ENCODE measurements around the gene DVL2.

DVL2 gene

DNA sequence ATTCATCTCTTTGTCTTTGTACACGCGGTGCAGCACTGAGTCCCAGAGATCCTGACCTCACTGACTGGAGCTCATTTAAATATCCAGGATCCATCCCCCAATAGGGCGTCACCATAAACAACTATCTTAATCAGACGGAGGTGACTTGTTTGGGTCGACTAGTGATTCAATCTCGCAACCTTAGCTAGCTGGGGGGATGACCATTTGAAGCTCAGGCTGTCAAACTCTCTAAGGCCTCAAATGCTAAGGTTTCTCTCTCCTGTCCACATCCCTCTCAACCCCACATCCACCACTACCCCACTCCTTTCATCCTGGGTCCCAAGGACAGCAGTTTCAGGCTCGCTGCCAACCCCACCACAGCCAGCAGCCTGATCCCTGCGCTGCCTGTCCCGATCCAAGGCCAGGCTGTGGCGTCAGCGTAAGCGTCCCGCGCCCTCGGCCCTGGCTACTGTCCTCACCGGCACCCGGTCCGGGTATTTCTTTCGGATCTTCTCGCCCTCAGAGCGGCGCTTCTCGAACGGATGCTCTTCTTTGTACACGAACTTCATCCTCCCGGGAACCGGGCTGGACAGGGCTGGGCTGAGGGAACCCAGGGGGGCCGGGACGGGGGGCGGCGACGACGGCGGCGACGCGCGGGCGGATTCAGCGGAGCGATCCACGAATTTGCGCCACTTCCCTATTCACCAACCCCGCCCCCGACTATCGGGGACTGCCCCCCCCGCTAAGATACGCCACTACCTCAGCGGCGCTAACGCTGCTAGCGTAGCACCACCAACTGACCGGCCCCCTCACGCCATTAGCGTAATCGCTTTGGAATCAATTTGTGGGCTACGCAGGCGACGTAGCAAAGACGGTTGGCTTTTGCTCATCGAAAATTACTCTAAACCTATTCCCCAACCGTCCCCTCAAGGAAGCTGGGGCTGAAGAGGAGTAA lies 7.7 kb upstream of the DVL2 start, which contains the start of gene GABARAP:
Gene GABARAP (minus strand): TSS at position 667 of the 934 bp plus-strand sequence. CDS start 119 bp downstream, at position 548.
- POLR2A ChIA-PET, result interaction anchor here (0.6 to 1.3 kb wide), 6 partner anchors 8 to 912 kb away, joined by 3 to 12 read pairs (median 4); partner anchors contain the start of genes ACADVL, CTDNEP1, DLG4 and DVL2
- DNase-seq, result peak; percentile 93 to 95 (median 95)
- no peaks in the 10 kb centered on the region for H3K27me3 ChIP-seq (replicated peaks in 2 of 5; ENCODE audit: control insufficient read depth in 4 of 5, insufficient read depth in 5 of 5, low read length in 4 of 5)
- peaks cover 10 to 47% (median 23%) of the 10 kb centered on the region in 4 experiments for H3K36me3 ChIP-seq (ENCODE audit: control insufficient read depth in 4 of 4, insufficient read depth in 4 of 4, low read length in 3 of 4)
- CTCF ChIA-PET, result interaction anchor here (0.6 to 4.8 kb wide), 10 partner anchors 7 to 72 kb away, joined by 3 to 34 read pairs (median 4); partner anchors contain the start of genes ACADVL, CTDNEP1, DLG4 and DVL2
- peak within 1 kb of the TSS; percentile 91 to 100 (median 96) for H3K4me3 ChIP-seq (ENCODE audit: control insufficient read depth in 1 of 7, extremely low read depth in 1 of 7, insufficient read depth in 4 of 7, low read depth in 2 of 7, low read length in 6 of 7)
- H3K9me3 ChIP-seq (ENCODE audit: control extremely low read depth in 1 of 5, control insufficient read depth in 4 of 5, insufficient read depth in 2 of 5, low read depth in 1 of 5, low read length in 4 of 5), result no peaks in the 10 kb centered on the region
- peaks cover 20 to 39% (median 34%) of the 10 kb centered on the region in 4 experiments for H3K4me1 ChIP-seq (ENCODE audit: control extremely low read depth in 1 of 4, control insufficient read depth in 4 of 4, insufficient read depth in 4 of 4, low read length in 3 of 4)
- H3K27ac ChIP-seq (ENCODE audit: insufficient read depth in 1 of 2, low read depth in 1 of 2, low read length in 2 of 2, poor library complexity in 1 of 2, severe bottlenecking in 2 of 2), result peak within 1 kb of the TSS; percentile 98
- 0% methylated on average over 33 of the region's 62 CpGs for WGBS (ENCODE audit: insufficient coverage)

DNA sequence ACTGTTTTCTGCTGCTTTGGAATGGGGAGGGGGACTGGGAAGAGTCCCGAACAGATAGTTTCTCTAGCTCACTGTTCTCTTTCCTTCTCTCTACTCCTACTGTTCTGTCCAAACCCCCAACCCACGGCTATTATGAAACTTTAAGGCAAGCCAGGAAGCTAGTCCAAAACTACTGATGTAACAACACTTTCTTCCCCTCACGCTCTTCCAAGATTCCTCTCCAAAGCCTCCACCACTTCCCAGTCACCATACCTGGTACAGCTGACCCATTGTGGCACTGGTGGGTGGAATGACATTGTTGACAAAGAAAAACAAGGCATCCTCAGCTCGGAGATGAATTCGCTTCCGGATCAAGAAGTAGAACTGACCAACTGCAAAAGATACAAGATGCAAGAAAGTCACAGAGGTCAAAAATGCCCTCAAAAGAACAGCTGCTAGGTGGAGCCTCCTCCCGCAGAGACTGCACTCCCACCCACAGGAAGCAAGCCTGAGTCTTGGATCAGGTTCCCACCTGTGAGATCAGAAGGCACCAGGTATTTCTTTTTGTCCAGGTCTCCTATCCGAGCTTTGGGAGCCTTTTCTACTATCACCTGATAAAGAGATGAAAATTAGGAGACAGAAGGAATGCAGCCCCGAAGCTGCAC lies 6.9 kb upstream of the DVL2 start:
- peak overlapping the region; percentile 98 for H3K27ac ChIP-seq (ENCODE audit: insufficient read depth in 1 of 2, low read depth in 1 of 2, low read length in 2 of 2, poor library complexity in 1 of 2, severe bottlenecking in 2 of 2)
- peaks cover 20 to 47% (median 38%) of the 10 kb centered on the region in 4 experiments for H3K4me1 ChIP-seq (ENCODE audit: control extremely low read depth in 1 of 4, control insufficient read depth in 4 of 4, insufficient read depth in 4 of 4, low read length in 3 of 4)
- H3K4me3 ChIP-seq (ENCODE audit: control insufficient read depth in 1 of 7, extremely low read depth in 1 of 7, insufficient read depth in 4 of 7, low read depth in 2 of 7, low read length in 6 of 7), result peak overlapping the region; percentile 91 to 100 (median 96)
- no peaks in the 10 kb centered on the region for H3K9me3 ChIP-seq (ENCODE audit: control extremely low read depth in 1 of 5, control insufficient read depth in 4 of 5, insufficient read depth in 2 of 5, low read depth in 1 of 5, low read length in 4 of 5)
- DNase-seq, result no peak
- WGBS (ENCODE audit: insufficient coverage), result 60% methylated on average over 8 of the region's 9 CpGs
- ChIA-PET CTCF (interaction anchor here (0.8 to 4.8 kb wide), 4 partner anchors 9 to 73 kb away, joined by 3 to 34 read pairs (median 18); partner anchors contain the start of genes ACADVL, CTDNEP1 and DLG4), POLR2A (interaction anchor here (0.6 to 1.3 kb wide), 2 partner anchors 10 to 913 kb away, joined by 3 to 7 read pairs; partner anchors contain the start of genes CTDNEP1 and ELP5)
- peaks cover 7 to 47% (median 19%) of the 10 kb centered on the region in 4 experiments for H3K36me3 ChIP-seq (ENCODE audit: control insufficient read depth in 4 of 4, insufficient read depth in 4 of 4, low read length in 3 of 4)
- no peaks in the 10 kb centered on the region for H3K27me3 ChIP-seq (replicated peaks in 2 of 5; ENCODE audit: control insufficient read depth in 4 of 5, insufficient read depth in 5 of 5, low read length in 4 of 5)

DNA sequence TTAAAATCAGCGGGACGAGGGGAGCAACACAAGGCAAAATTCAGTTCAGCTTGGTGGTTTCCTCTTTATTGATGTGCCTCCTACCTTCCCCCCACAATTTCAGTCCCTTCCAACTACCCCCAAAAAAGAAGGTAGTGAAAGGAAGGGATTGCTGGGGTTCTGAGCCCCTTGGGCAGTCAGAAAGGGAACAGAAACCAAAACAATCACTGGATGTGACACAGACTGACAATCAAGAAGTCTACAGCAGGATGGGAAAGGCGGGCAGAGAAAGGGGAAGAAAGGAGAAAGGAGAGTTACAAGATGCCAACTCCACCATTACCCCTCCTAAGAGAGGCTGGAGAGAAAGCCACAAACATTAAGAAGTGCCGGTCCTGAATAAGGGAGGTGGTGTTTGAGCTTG lies 6.1 kb upstream of the DVL2 start:
- Histone ChIP-seq H3K4me1 (ENCODE audit: control extremely low read depth in 1 of 4, control insufficient read depth in 4 of 4, insufficient read depth in 4 of 4, low read length in 3 of 4) (peaks cover 20 to 55% (median 42%) of the 10 kb centered on the region in 4 experiments), H3K27me3 (replicated peaks in 2 of 5; ENCODE audit: control insufficient read depth in 4 of 5, insufficient read depth in 5 of 5, low read length in 4 of 5) (no peaks in the 10 kb centered on the region), H3K4me3 (ENCODE audit: control insufficient read depth in 1 of 7, extremely low read depth in 1 of 7, insufficient read depth in 4 of 7, low read depth in 2 of 7, low read length in 6 of 7) (peak overlapping the region in 4 of 7 experiments; percentile 30 to 100 (median 93)), H3K9me3 (ENCODE audit: control extremely low read depth in 1 of 5, control insufficient read depth in 4 of 5, insufficient read depth in 2 of 5, low read depth in 1 of 5, low read length in 4 of 5) (no peaks in the 10 kb centered on the region), H3K27ac (ENCODE audit: insufficient read depth in 1 of 2, low read depth in 1 of 2, low read length in 2 of 2, poor library complexity in 1 of 2, severe bottlenecking in 2 of 2) (peak overlapping the region in 1 of 2 experiments; percentile 98), H3K36me3 (ENCODE audit: control insufficient read depth in 4 of 4, insufficient read depth in 4 of 4, low read length in 3 of 4) (peaks cover 5 to 50% (median 19%) of the 10 kb centered on the region in 4 experiments)
- peak in 2 of 3 donors; percentile 54 to 58 for DNase-seq
- CTCF ChIA-PET, result interaction anchor here (1.6 to 4.8 kb wide), 4 partner anchors 10 to 27 kb away, joined by 4 to 34 read pairs (median 20); partner anchors contain the start of genes ACADVL, CTDNEP1 and DLG4
- no CpG with 5 or more reads among the region's 4 CpGs for WGBS (ENCODE audit: insufficient coverage)
- POLR2A ChIA-PET, result no interaction called here

DNA sequence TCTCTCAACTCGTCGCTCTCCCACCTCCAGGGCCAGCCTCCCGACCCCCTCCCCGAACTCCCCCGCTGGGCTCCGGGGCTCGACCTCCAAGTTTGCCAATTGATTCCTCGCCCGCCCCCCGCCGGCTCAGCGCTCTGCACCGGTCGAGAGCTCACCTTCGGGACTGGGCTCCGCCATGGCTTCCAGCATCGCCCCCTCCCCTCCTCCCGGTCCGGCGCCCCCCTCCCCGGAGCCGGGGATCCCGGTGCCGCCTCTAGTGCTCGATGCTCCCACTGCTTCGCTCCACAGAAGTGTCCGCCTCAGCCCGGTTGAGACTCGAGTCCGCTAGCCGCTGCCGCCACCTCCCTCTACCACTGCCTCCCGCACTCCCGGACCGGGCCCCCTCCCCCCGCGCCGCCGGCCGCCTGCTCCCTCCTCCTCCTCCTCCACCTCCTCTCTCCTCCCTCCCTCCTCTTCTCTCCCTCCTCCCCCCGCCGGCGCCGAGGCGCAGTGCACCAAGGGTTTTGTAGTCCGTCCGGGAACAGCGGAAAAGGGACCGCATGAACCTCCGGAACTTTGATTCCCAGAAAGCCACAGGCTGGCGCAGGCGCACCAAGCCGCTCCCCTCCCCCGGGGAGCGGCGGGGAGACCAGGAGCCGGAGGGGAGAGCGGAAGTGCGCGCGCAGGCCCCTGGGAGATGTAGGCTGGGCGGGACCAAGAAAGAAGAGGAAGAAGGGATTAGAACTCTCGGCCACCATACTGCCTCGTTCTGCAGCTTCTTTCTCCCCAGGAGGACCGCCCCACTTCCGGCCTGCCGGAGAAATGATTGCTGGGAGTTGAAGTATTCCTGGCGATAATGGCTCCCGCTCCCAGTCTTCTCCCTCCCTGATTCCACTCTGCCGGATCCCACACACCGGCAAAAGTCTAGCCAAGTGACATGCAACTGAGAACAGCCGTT lies 5.0 kb upstream of the DVL2 start, which contains the start of gene PHF23:
Gene PHF23 (minus strand): TSS at position 367 of the 937 bp plus-strand sequence. CDS start 178 bp downstream, at position 189.
- Histone ChIP-seq H3K4me3 (ENCODE audit: control insufficient read depth in 1 of 7, extremely low read depth in 1 of 7, insufficient read depth in 4 of 7, low read depth in 2 of 7, low read length in 6 of 7) (peak within 1 kb of the TSS; percentile 89 to 98 (median 96)), H3K27me3 (replicated peaks in 2 of 5; ENCODE audit: control insufficient read depth in 4 of 5, insufficient read depth in 5 of 5, low read length in 4 of 5) (no peaks in the 10 kb centered on the region), H3K36me3 (ENCODE audit: control insufficient read depth in 4 of 4, insufficient read depth in 4 of 4, low read length in 3 of 4) (peaks cover 3 to 53% (median 17%) of the 10 kb centered on the region in 4 experiments), H3K4me1 (ENCODE audit: control extremely low read depth in 1 of 4, control insufficient read depth in 4 of 4, insufficient read depth in 4 of 4, low read length in 3 of 4) (peaks cover 20 to 65% (median 51%) of the 10 kb centered on the region in 4 experiments), H3K27ac (ENCODE audit: insufficient read depth in 1 of 2, low read depth in 1 of 2, low read length in 2 of 2, poor library complexity in 1 of 2, severe bottlenecking in 2 of 2) (peak within 1 kb of the TSS; percentile 75 to 98), H3K9me3 (ENCODE audit: control extremely low read depth in 1 of 5, control insufficient read depth in 4 of 5, insufficient read depth in 2 of 5, low read depth in 1 of 5, low read length in 4 of 5) (no peaks in the 10 kb centered on the region)
- DNase-seq, result peak; percentile 98 to 99 (median 98)
- POLR2A ChIA-PET, result interaction anchor here (0.7 to 3.9 kb wide), 4 partner anchors 12 to 62 kb away, joined by 3 to 21 read pairs (median 6); partner anchors contain the start of genes ACADVL, CTDNEP1 and DLG4
- CTCF ChIA-PET, result interaction anchor here (1.4 to 3.9 kb wide), 4 partner anchors 11 to 57 kb away, joined by 4 to 31 read pairs (median 6); partner anchors contain the start of gene CTDNEP1
- WGBS (ENCODE audit: insufficient coverage), result 0% methylated on average over 41 of the region's 72 CpGs

DNA sequence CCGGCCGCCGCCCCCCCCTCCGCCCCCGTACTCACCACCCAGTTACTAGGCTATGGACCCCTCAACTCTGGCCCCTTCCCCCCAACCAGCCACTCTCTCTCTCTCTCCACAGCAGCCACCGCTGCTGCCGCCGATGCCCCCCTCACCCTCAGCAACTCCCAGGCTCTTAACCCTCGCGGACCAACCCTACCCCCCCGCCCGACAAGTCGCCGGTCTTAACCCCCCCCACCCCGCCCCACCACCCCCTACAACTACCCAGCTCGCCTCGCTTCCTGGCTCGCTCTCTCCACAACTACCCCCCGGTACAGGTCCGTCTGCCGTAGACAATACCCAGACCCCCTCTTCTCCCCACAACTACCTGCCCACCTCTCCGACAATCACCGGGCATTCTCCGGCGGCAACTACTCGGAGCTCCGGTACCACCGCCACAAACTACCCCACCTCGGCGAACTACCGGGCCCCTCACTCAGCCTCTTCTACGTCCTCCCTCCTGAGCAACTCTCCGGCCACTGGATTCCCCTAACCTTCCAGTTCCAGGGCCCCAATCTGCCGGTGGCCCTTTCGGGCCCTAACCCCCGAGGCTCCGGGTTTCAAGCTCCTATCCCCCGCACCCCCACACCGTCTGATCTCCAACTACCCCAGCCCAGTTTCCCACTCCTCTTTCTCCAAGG lies 4.2 kb upstream of the DVL2 start:
- no peaks in the 10 kb centered on the region for H3K27me3 ChIP-seq (replicated peaks in 2 of 5; ENCODE audit: control insufficient read depth in 4 of 5, insufficient read depth in 5 of 5, low read length in 4 of 5)
- H3K36me3 ChIP-seq (ENCODE audit: control insufficient read depth in 4 of 4, insufficient read depth in 4 of 4, low read length in 3 of 4), result peaks cover 3 to 46% (median 16%) of the 10 kb centered on the region in 4 experiments
- peak overlapping the region; percentile 89 to 98 (median 96) for H3K4me3 ChIP-seq (ENCODE audit: control insufficient read depth in 1 of 7, extremely low read depth in 1 of 7, insufficient read depth in 4 of 7, low read depth in 2 of 7, low read length in 6 of 7)
- CTCF ChIA-PET, result interaction anchor here (1.4 to 10.2 kb wide), 4 partner anchors 11 to 58 kb away, joined by 4 to 75 read pairs (median 20); partner anchors contain the start of genes ACADVL, CTDNEP1 and DLG4
- peaks cover 20 to 67% (median 54%) of the 10 kb centered on the region in 4 experiments for H3K4me1 ChIP-seq (ENCODE audit: control extremely low read depth in 1 of 4, control insufficient read depth in 4 of 4, insufficient read depth in 4 of 4, low read length in 3 of 4)
- no peaks in the 10 kb centered on the region for H3K9me3 ChIP-seq (ENCODE audit: control extremely low read depth in 1 of 5, control insufficient read depth in 4 of 5, insufficient read depth in 2 of 5, low read depth in 1 of 5, low read length in 4 of 5)
- peak in 2 of 3 donors; percentile 57 to 68 for DNase-seq
- POLR2A ChIA-PET, result interaction anchor here (0.7 to 3.9 kb wide), 5 partner anchors 13 to 61 kb away, joined by 3 to 21 read pairs (median 4); partner anchors contain the start of genes ACADVL, CTDNEP1 and DLG4
- WGBS (ENCODE audit: insufficient coverage), result under 1% methylated on average over 19 of the region's 39 CpGs
- peak overlapping the region; percentile 75 to 90 for H3K27ac ChIP-seq (ENCODE audit: insufficient read depth in 1 of 2, low read depth in 1 of 2, low read length in 2 of 2, poor library complexity in 1 of 2, severe bottlenecking in 2 of 2)

All from common myeloid progenitor, CD34-positive (primary cell).